Hematopoietic multipotent progenitor cell treated with erythropoietin and hydrocortisone succinate and interleukin-3 and kit ligand, for 15 days (in vitro differentiated cells): ENCODE results near the gene CARF.
A peak's percentile ranks its signal among the peaks of the same experiment; 100 is the strongest.
"Not testable (repeated sequence)": the region's sequence is repeated elsewhere in the genome, so short reads cannot be mapped to it uniquely, and the experiment has no call there.

ENCODE experiments used
- DNase-seq: peaks from one replicate; pipeline ENCODE4 v3.0.0-alpha.2; 2015; ENCODE audit warnings: low spot score

Gene CARF, protein sequence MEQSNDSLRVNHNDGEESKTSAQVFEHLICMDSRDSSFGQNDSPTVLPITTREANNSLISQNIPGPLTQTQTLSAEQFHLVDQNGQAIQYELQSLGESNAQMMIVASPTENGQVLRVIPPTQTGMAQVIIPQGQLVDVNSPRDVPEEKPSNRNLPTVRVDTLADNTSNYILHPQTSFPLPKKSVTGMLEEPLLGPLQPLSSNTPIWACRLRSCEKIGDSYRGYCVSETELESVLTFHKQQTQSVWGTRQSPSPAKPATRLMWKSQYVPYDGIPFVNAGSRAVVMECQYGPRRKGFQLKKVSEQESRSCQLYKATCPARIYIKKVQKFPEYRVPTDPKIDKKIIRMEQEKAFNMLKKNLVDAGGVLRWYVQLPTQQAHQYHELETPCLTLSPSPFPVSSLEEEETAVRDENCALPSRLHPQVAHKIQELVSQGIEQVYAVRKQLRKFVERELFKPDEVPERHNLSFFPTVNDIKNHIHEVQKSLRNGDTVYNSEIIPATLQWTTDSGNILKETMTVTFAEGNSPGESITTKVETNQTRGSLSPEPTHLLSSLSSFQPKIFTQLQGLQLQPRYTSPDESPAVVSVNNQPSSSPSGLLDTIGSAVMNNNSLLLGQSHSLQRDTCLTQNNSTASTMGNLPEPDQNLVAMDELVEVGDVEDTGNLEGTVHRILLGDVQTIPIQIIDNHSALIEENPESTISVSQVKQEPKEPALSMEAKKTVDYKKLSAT

DNA sequence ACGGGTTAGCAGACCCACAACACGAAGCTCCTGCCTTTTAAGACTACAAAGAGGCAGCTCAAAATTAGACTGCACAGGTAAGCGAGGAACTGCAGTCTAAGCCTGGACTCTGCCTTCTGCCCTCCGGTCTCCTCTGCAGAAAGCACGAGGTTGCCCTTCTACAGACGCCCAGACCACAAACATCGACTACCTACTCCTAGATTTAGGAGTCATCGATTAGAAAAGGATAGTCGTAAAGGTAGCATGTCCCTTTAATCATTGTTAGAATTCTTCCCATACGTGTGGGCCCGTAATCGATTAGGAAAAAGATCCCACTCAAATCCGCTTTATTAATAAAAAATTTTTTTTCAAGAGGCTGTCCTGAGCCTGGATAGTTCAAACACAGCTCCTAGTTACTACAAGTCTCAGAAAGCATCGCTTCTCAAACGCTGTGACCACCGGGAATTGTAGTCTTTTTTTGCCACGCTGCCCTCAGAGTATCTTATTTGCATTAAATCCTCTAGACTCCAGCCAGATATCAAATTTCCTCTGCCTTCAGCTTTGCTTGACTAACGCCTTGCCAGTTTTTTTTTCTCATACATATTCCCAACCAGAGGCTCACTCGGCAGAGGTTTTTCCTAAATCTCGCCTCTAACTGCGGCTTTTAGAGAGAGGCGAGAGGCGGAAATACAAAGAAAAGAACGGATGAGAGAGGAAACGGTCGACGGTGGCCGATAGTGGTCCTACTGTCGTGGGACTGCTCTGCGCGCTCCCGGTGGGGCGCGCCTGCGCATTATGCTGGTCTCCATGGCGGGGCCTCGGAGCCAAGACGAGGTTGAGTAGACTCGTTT, at the start of gene CARF, which contains the start of gene WDR12:
Gene CARF (plus strand): TSS at position 764 of the 830 bp plus-strand sequence. CDS start 29,628 bp downstream, outside the sequence.
Gene WDR12 (minus strand): TSS at position 162 of the 830 bp plus-strand sequence. CDS start 197 bp downstream, outside the sequence.
- peak; percentile 89 for DNase-seq

DNA sequence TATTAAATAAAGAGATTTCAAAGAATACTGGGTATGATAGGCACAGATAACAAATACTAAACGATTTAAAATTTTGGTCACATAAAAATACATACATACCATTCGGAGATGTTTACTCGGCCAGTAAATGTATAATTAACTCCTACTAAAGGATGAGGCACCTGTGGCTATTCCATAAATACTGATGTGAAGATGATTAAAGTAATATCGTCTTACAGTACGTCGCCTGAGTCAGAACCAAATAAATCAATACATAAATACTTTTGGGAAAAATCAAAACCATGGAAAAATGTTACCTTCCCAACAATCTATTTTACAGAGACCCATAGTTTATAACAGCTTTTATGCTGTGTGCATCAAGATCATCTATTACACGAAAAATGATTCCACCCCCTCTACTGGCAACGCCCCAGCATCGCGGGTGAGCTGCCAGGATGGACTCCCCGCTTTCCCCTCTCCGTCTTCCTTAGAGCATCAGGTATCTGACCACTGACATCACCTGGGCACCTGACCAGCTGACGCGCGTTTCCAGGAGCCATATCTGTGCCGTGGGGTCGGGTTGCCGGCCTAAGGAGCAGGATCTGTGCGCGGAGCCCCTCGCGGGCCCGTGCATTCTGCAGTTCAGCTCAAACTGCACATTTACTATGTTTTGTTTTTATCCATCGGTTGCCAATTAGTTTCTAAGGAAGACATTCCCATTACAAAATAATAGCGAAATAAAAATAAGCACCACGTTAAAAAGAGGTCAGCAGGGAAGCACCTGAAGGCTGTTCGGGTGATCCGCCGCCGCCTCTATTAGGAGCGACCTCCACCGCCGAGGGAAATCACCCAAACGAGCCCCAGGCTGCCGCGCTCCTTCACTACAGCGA, 41.4 kb upstream of the CARF start:
- peak; percentile 39 for DNase-seq

DNA sequence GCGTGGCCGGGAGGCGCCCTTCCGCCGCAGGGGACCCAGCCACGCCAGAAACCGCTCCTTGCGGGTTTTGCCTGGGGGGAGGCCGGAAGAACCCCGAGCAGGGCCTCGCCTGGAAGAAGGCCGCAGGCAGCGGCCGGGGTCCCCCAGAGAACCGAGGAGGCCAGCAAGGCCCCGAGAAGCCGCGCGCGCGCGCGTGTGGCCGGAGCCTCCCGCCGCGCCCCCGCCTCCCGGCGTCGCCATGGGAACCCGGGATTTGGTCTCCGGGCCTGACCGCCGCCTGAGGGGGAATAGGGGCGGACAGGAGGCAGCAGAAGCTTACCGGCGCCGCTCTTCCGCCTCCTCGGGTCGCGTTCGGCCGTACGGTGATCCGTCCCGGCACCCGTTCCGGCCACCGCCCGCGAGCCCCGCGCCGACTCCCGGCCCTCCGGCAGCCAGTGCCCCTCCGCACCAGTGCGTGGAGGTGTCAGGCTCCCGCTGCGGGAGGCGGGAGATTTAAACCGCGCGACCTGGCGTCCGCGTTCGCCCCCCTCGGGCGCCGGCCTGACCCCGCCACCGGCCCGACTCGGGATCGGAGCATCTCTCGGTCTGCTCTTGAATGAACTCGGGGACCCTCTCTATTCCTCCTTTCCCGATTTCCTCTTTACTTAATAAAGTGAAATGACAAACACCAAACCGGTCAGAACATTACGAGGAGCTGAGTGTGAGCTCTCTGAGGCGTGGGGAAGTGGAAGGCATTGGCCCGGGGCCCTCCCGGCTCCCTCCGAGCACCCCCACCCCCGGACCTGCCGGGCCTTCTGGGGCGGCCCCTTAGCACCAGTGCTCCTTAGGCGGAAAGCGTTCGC, 40.6 kb upstream of the CARF start, which contains the start of gene ICA1L:
Gene ICA1L (minus strand): TSS at position 467 of the 842 bp plus-strand sequence. CDS start 42,757 bp downstream, outside the sequence.
- peak; percentile 17 for DNase-seq

- DNase-seq: no peak
Measured at GRCh38 chr2:202877699-202878098, 34.4 kb upstream of the CARF start.

GRCh38 chr2:202881570-202881969, 30.5 kb upstream of the CARF start:
- DNase-seq: no peak

DNA sequence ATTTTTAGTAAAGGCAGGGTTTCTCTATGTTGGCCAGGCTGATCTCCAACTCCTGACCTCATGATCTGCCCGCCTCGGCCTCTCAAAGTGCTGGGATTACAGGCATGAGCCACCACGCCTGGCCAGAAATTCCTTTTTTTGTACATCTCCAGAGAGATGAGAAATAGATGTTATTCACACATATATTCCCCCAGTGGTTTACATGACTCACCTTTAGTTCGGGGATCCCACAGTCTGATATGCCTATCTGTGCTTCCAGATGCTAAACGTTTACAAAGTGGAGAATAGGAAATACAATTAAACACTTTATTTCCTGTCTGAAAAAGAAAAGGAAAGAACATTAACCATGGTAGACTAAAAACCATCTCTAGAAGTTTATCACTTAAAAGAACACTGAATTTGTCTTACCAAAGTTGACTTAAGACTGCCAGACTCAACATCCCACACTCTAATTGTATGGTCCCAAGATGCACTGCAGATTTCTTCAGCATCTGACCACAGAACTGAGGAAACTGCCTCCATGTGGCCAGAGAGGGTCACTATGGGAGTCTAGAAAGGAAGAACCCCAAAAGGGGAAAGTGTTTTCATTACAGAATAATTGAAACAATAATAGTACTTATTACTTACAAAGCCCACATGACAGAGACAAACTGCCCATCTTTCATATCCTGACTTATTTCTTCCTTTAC, 27.9 kb upstream of the CARF start:
- DNase-seq: no peak

DNA sequence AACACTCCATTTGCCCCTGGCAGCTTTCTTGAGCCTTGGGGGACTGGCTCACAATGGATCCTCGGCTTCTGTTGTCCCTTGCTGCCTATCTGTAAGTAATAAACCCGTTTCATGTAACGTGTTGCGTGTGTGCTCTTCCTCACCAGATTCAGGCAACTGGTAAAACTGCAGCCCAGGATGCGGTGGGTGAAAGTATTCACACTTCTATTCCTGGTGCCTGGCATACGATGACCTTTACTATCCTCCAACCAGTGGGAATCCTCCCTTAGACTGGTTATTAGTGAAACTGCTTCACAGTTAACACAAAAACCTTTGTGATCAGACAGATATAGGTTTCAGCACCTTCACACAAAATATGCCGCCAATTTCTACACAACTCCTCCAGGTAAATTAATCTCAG, 26.9 kb upstream of the CARF start:
- DNase-seq: no peak

DNA sequence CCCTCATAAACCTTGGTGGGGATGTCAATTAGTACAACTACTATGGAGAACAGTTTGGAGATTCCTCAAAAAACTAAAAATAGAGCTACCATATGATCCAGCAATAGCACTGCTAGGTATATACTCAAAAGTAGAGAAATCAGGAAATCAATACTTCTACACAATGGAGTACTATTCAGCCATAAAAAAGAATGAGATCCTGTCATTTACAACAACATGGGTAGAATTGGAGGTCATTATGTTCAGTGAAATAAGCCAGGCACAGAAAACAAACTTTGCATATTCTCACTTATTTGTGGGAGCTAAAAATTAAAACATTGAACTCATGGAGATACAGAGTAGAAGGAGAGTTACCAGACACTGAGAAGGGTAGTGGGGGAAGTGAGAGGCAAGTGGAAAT, 6.6 kb upstream of the CARF start:
- not testable (repeated sequence) for DNase-seq

- no peak for DNase-seq
Measured at GRCh38 chr2:202908186-202908585, 3.9 kb upstream of the CARF start.

DNA sequence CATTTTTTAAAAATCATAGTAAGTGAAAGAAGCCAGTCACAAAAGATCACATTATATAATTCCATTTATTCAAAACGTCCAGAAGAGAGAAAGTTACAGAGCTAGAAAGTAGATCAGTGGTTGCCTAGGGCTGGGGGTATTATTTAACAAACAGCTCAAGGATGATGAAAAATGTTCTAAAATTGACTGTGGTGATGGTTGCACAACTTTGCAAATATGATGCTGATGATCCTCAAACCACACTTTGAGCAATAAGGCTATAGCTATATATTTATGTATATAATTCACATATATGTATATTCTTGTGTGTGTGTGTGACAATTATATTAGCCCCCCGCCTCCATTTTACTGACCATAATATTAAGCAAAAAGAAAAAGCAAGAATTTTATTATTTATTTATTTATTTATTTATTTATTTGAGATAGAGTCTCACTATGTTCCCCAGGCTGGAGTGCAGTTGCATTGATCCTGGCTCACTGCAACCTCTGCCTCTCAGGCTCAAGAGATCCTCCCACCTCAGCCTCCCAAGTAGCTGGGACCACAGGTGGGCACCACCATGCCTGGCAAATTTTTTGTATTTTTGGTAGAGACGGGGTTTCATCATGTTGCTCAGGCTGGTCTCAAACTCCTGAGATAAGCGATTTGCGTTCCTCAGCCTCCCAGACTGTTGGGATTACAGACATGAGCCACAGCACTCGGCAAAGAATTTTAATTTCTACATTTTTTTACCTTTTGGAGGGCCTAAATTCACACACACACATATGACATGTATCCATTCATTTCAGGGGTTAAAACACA, 2.5 kb upstream of the CARF start:
- no peak for DNase-seq

DNA sequence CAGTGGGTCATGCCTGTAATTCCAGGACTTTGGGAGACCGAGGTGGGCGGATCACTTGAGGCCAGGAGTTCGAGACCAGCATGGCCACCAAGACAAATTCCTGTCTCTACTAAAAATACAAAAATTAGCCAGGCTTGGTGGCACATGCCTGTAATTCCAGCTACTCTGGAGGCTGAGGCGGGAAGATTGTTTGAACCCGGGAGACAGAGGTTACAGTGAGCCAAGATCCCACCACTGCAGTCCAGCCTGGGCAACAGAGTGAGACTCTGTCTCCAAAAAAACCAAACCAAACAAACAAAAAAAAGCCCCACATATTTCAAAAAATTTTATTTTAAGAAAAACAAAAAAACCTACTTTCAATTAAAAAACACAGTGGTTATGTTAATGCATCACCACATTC, 1.8 kb upstream of the CARF start:
- not testable (repeated sequence) for DNase-seq

GRCh38 chr2:202910698-202911097, 1.4 kb upstream of the CARF start:
- DNase-seq: peak; percentile 4

GRCh38 chr2:202911203-202911511, 918 bp upstream of the CARF start:
- DNase-seq: peak; percentile 74

DNA sequence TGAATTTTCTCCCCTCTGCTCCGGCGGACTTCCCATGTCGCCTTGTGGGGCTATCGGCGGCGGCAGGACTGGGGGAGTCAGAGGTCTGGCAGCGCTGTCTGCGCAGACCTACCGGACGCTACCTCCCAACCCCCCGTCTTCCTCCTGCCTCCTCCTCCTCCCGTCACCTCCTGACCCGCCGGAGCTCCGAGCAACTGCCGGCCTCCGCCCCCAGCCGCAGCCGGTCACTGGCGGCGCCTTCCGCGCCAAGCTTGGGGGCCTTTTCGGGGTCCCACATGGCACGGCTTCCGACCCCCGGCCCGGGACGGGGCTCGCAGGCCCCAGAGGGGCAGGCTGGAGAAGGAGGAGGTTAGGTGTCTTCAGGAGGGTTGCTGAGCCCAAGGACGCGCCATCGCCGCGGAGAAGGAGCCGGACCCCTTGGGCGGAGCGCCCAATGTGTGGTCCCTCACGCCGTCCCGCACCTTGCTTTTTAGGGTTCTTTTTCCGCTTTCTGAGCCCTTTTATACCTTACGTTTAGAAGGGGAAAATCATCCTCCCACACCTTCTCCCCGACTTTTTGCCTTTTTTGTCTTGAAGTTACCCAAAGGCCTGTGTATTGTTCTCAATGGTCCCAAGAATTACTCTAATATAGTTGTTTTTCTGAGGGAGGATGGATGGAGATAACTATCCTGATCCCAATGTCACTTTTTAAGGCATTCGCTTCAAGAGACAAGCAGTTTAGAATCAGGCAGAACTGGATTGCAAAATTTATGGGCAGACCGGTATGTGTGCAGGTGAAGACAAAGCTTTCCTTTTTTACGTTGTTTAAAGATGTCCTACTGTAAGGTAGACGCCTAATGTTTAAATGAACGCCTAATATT, 497 bp downstream of the CARF start:
- not testable (repeated sequence) for DNase-seq

GRCh38 chr2:202918860-202919259, 6.8 kb downstream of the CARF start:
- DNase-seq: no peak

- DNase-seq: no peak
Measured at GRCh38 chr2:202932425-202933138, 20.5 kb downstream of the CARF start.

DNA sequence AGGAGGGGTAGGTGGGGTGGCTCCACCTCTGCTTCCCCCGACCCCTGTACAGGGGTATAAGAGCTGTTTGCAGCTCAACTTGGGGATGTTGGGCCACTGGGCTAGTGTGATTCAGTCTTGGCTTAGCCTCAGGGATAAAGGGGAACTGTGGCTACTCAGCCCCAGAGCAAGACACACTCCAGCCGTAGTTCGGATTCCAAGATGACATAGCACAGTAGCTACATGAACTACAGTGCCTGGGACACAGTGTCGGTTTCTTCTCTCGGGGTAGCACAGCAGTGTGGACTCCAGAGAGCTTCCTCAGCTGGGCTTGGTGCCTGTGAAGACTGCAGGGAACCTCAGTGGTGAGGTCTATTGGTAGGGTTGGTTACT, 21.1 kb downstream of the CARF start:
- DNase-seq: no peak
